HCT116 (cell line): ENCODE measurements around the gene MOK. TPM values are rescaled to one million over a fixed set of nuclear protein-coding genes. Genes with fewer than 3 reads are reported as not detected.

Experiments used
- ATAC-seq: fragments of 200-7000 bp; cut with Tn5 transposase; 2 replicates; pipeline ENCODE4 v1.9.1; 2020; ENCODE audit warnings: mild to moderate bottlenecking, moderate library complexity
- BruUV-seq: library from RNA; stranded (reverse); fragments of 400-500 nt; replicated peaks from 2 replicates; lab custom pipeline; 2021; lab: Mats Ljungman, UMichigan
- CTCF ChIA-PET: fragments of 300-600 bp; sonication (Branson Sonifier 250); formaldehyde crosslinking; loops from one replicate; lab custom pipeline; 2021; ENCODE audit warnings: antibody characterized with exemption; lab: Charles Lee
- POLR2A ChIA-PET: fragments of 300-600, 350-600 bp; sonication (Branson Sonifier 250); formaldehyde crosslinking; loops from one replicate; lab custom pipeline; 2021; ENCODE audit warnings: antibody characterized with exemption; lab: Charles Lee
- RAD21 ChIA-PET, 2 experiments: fragments of 300-600 bp; sonication (Branson Sonifier 250); formaldehyde crosslinking; loops; one replicate each; lab custom pipeline; 2023; ENCODE audit warnings: low total read pairs in 2 of 2; ENCODE audit not compliant: uncharacterized antibody in 2 of 2, unreplicated experiment in 2 of 2, low non-redundant PET in 1 of 2; lab: Charles Lee
- DNase-seq: peaks from one replicate; pipeline ENCODE4 v3.0.0-alpha.2; 2010; ENCODE audit warnings: low read depth, low spot score
- H2AFZ ChIP-seq: fragments of 200-600 bp; shearing (Covaris generic), sonication (generic); 2 replicates; pipeline ENCODE4 v1.6.1; 2017; ENCODE audit warnings: low read depth, mixed run types, mixed read lengths, antibody characterized with exemption, low read length; ENCODE audit not compliant: poor library complexity, severe bottlenecking
- H3K27ac ChIP-seq: 2 replicates; pipeline ENCODE4 v1.5.1; 2012; ENCODE audit warnings: low read depth, low read length
- H3K27me3 ChIP-seq: fragments of 200-600 bp; sonication (generic); 2 replicates; pipeline ENCODE4 v1.6.1; 2016; ENCODE audit warnings: mixed run types, low read length, mixed read lengths; ENCODE audit not compliant: insufficient read depth
- H3K36me3 ChIP-seq, 2 experiments: fragments of 200-500 bp in 1 of 2; fragments of 200-600 bp in 1 of 2; sonication (Bioruptor generic) in 1 of 2; sonication (generic) in 1 of 2; 2 replicates each; pipeline versions ENCODE4 v1.5.1 to v1.6.1; 2014 to 2016; ENCODE audit warnings: low read length in 2 of 2, inconsistent platforms in 1 of 2, mixed read lengths in 1 of 2, mixed run types in 1 of 2; ENCODE audit not compliant: insufficient read depth in 2 of 2, control insufficient read depth in 1 of 2
- H3K4me1 ChIP-seq, 2 experiments: fragments of 200-600 bp in 1 of 2; sonication (generic) in 1 of 2; 2 replicates each; pipeline versions ENCODE4 v1.5.1 to v1.6.1; 2012 to 2017; ENCODE audit warnings: low read length in 2 of 2, inconsistent platforms in 1 of 2, mild to moderate bottlenecking in 1 of 2, mixed read lengths in 1 of 2, mixed run types in 1 of 2, moderate library complexity in 1 of 2; ENCODE audit not compliant: insufficient read depth in 2 of 2, control insufficient read depth in 1 of 2
- H3K4me2 ChIP-seq: fragments of 200-600 bp; sonication (generic); 2 replicates; pipeline ENCODE4 v1.6.1; 2017; ENCODE audit warnings: mixed run types, low read length, mixed read lengths
- H3K4me3 ChIP-seq, 2 experiments: fragments of 200-600 bp in 1 of 2; sonication (generic) in 1 of 2; replicated peaks in 1 of 2; 2 replicates each; pipeline ENCODE4 v1.5.1; 2011 to 2016; ENCODE audit warnings: low read length in 2 of 2, control low read depth in 1 of 2, low read depth in 1 of 2, mild to moderate bottlenecking in 1 of 2, mixed read lengths in 1 of 2, mixed run types in 1 of 2
- H3K79me2 ChIP-seq: fragments of 200-600 bp; sonication (generic); 2 replicates; pipeline ENCODE4 v1.6.1; 2017; ENCODE audit warnings: mild to moderate bottlenecking, mixed run types, low read length, moderate library complexity, mixed read lengths; ENCODE audit not compliant: insufficient read depth
- H3K9ac ChIP-seq: fragments of 200-600 bp; sonication (generic); 2 replicates; pipeline ENCODE4 v1.6.1; 2016; ENCODE audit warnings: low read length, mixed read lengths
- H3K9me2 ChIP-seq: fragments of 200-600 bp; sonication (generic), shearing (Covaris generic); 2 replicates; pipeline ENCODE4 v1.6.1; 2017; ENCODE audit warnings: mixed run types, mild to moderate bottlenecking, moderate library complexity; ENCODE audit not compliant: insufficient read depth
- H3K9me3 ChIP-seq, 2 experiments: fragments of 200-500 bp in 1 of 2; fragments of 200-600 bp in 1 of 2; sonication (Bioruptor generic) in 1 of 2; sonication (generic) in 1 of 2; 2 replicates each; pipeline ENCODE4 v1.6.1; 2014 to 2017; ENCODE audit warnings: low read length in 2 of 2, mixed read lengths in 2 of 2, inconsistent platforms in 1 of 2, low read depth in 1 of 2, mild to moderate bottlenecking in 1 of 2, mixed run types in 1 of 2, moderate library complexity in 1 of 2; ENCODE audit not compliant: control insufficient read depth in 1 of 2, insufficient read depth in 1 of 2
- H4K20me1 ChIP-seq: fragments of 200-600 bp; sonication (generic), shearing (Covaris generic); 2 replicates; pipeline ENCODE4 v1.6.1; 2017; ENCODE audit warnings: mixed run types, mild to moderate bottlenecking, moderate library complexity; ENCODE audit not compliant: insufficient read depth
- CBX3 ChIP-seq: IDR thresholded peaks from 2 replicates; pipeline ENCODE4 v1.6.1; 2012; ENCODE audit warnings: low read depth
- CEBPB ChIP-seq: IDR thresholded peaks from 2 replicates; pipeline ENCODE4 v1.6.1; 2012; ENCODE audit warnings: low read depth
- EGR1 ChIP-seq: IDR thresholded peaks from 2 replicates; pipeline ENCODE4 v1.6.1; 2012; ENCODE audit warnings: low read depth
- ELF1 ChIP-seq: IDR thresholded peaks from 2 replicates; pipeline ENCODE4 v1.6.1; 2012; ENCODE audit warnings: low read depth, borderline replicate concordance
- EZH2 ChIP-seq: fragments of 200-600 bp; sonication (generic); IDR thresholded peaks from 2 replicates; pipeline ENCODE4 v1.6.1; 2017; ENCODE audit warnings: antibody characterized with exemption, mixed run types
- EZH2phosphoT487 ChIP-seq: fragments of 200-600 bp; IDR thresholded peaks from 2 replicates; pipeline ENCODE4 v1.6.1; 2018; ENCODE audit warnings: antibody characterized with exemption, borderline replicate concordance
- JUND ChIP-seq: IDR thresholded peaks from 2 replicates; pipeline ENCODE4 v1.6.1; 2012
- POLR2A ChIP-seq: IDR thresholded peaks from 2 replicates; pipeline ENCODE4 v1.7.0; 2011; ENCODE audit warnings: borderline replicate concordance; ENCODE audit not compliant: insufficient read depth, insufficient read length; ENCODE audit errors: extremely low read depth
- POLR2AphosphoS5 ChIP-seq: IDR thresholded peaks from 2 replicates; pipeline ENCODE4 v1.6.1; 2011; ENCODE audit warnings: mild to moderate bottlenecking, low read depth, low read length, moderate library complexity
- RAD21 ChIP-seq: IDR thresholded peaks from 2 replicates; pipeline ENCODE4 v1.6.1; 2012; ENCODE audit warnings: low read depth, mild to moderate bottlenecking
- SP1 ChIP-seq: IDR thresholded peaks from 2 replicates; pipeline ENCODE4 v1.6.1; 2012; ENCODE audit warnings: low read depth
- SRF ChIP-seq: IDR thresholded peaks from 2 replicates; pipeline ENCODE4 v1.6.1; 2012; ENCODE audit warnings: low read depth
- TCF7L2 ChIP-seq: IDR thresholded peaks from 2 replicates; pipeline ENCODE4 v1.7.0; 2011; ENCODE audit warnings: borderline replicate concordance, inconsistent platforms; ENCODE audit not compliant: insufficient read depth, insufficient read length; ENCODE audit errors: extremely low read depth
- ZFX ChIP-seq: fragments of 450-650 bp; IDR thresholded peaks from 2 replicates; pipeline ENCODE4 v1.6.1; 2017
- ZNF274 ChIP-seq: fragments of 200-500 bp; sonication (Bioruptor generic); IDR thresholded peaks from 2 replicates; pipeline ENCODE4 v1.6.1; 2014; ENCODE audit warnings: mild to moderate bottlenecking, low read depth, low read length, inconsistent platforms
- intact Hi-C: fragments of 100-400 bp; cut with micrococcal nuclease; formaldehyde crosslinking; loops from 2 replicates; pipeline ENCODE4 v1.10.0; 2022
- total RNA-seq: library from RNA; stranded (reverse); gene quantifications from one replicate; pipeline ENCODE4 v1.2.1, GENCODE V29; 2021; ENCODE audit not compliant: unreplicated experiment
- TF ChIP-seq, protein P1 (sequence below), 3 experiments: fragments of 200-600 bp in 1 of 3; sonication (generic) in 1 of 3; IDR thresholded peaks in 2 of 3; conservative IDR thresholded peaks in 1 of 3; 2 replicates each; pipeline ENCODE4 v1.5.1; 2012 to 2017; ENCODE audit warnings: low read depth in 2 of 3, low read length in 2 of 3, antibody characterized with exemption in 1 of 3, borderline replicate concordance in 1 of 3, control low read depth in 1 of 3, mild to moderate bottlenecking in 1 of 3, mixed read lengths in 1 of 3, mixed run types in 1 of 3, moderate library complexity in 1 of 3; ENCODE audit not compliant: insufficient read depth in 1 of 3
- TF ChIP-seq, protein P2 (sequence below): IDR thresholded peaks from 2 replicates; pipeline ENCODE4 v1.6.1; 2012
- TF ChIP-seq, protein P3 (sequence below): IDR thresholded peaks from 2 replicates; pipeline ENCODE4 v1.6.1; 2012; ENCODE audit warnings: low read depth
- TF ChIP-seq, protein P4 (sequence below): IDR thresholded peaks from 2 replicates; pipeline ENCODE4 v1.6.1; 2011; ENCODE audit warnings: mild to moderate bottlenecking, low read length, moderate library complexity; ENCODE audit not compliant: insufficient replicate concordance; ENCODE audit errors: extremely low read depth

The MOK gene
- total RNA-seq, 1 experiment from 2014 or later, result 9.4 TPM

DNA sequence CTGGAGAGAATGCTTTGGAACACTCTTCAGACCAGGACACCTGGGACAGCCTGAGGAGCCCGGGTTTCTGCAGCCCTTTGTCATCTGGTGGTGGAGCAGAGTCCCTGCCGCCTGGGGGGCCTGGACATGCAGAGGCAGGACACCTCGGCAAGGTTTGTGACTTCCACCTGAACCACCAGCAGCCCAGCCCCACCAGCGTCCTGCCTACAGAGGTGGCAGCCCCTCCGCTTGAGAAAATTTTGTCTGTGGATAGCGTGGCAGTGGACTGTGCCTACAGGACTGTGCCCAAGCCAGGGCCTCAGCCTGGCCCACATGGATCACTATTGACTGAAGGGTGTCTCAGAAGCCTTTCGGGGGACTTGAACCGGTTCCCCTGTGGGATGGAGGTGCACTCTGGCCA, 36.6 kb upstream of the MOK start:
- Histone ChIP-seq H3K9ac (no peak overlapping the region), H3K4me3 (no peak overlapping the region), H3K27me3 (no peaks in the 10 kb centered on the region), H4K20me1 (no peaks in the 10 kb centered on the region), H3K4me2 (no peak overlapping the region), H3K27ac (no peak overlapping the region), H3K79me2 (no peaks in the 10 kb centered on the region), H3K9me2 (no peaks in the 10 kb centered on the region), H2AFZ (no peak overlapping the region), H3K4me1 (no peaks in the 10 kb centered on the region), H3K36me3 (peaks cover 0 to 10% of the 10 kb centered on the region in 2 experiments; a peak in 3 of 4 replicates), H3K9me3 (no peaks in the 10 kb centered on the region)
- ChIA-PET RAD21 (no interaction called here), POLR2A (no interaction called here), CTCF (no interaction called here)
- TSS peak; percentile 30 for BruUV-seq
- no peak for ATAC-seq
- TF ChIP-seq CEBPB (no peak), EZH2 (no peak), RAD21 (no peak), ZFX (no peak), TCF7L2 (no peak), ELF1 (no peak), POLR2A (no peak), CBX3 (no peak), EZH2phosphoT487 (no peak), SP1 (no peak), EGR1 (no peak), JUND (no peak), POLR2AphosphoS5 (no peak), ZNF274 (no peak), SRF (no peak)
- TF ChIP-seq, protein P1, sequence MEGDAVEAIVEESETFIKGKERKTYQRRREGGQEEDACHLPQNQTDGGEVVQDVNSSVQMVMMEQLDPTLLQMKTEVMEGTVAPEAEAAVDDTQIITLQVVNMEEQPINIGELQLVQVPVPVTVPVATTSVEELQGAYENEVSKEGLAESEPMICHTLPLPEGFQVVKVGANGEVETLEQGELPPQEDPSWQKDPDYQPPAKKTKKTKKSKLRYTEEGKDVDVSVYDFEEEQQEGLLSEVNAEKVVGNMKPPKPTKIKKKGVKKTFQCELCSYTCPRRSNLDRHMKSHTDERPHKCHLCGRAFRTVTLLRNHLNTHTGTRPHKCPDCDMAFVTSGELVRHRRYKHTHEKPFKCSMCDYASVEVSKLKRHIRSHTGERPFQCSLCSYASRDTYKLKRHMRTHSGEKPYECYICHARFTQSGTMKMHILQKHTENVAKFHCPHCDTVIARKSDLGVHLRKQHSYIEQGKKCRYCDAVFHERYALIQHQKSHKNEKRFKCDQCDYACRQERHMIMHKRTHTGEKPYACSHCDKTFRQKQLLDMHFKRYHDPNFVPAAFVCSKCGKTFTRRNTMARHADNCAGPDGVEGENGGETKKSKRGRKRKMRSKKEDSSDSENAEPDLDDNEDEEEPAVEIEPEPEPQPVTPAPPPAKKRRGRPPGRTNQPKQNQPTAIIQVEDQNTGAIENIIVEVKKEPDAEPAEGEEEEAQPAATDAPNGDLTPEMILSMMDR (IDR thresholded peaks at IDR 0.05 in 2 of 3, conservative IDR thresholded peaks at IDR 0.05 in 1 of 3; ENCODE audit: borderline replicate concordance in 1 of 3, insufficient read depth in 1 of 3, low read depth in 2 of 3, low read length in 2 of 3), result no peak
- TF ChIP-seq, protein P2, sequence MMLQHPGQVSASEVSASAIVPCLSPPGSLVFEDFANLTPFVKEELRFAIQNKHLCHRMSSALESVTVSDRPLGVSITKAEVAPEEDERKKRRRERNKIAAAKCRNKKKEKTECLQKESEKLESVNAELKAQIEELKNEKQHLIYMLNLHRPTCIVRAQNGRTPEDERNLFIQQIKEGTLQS, result no peak
- TF ChIP-seq, protein P3, sequence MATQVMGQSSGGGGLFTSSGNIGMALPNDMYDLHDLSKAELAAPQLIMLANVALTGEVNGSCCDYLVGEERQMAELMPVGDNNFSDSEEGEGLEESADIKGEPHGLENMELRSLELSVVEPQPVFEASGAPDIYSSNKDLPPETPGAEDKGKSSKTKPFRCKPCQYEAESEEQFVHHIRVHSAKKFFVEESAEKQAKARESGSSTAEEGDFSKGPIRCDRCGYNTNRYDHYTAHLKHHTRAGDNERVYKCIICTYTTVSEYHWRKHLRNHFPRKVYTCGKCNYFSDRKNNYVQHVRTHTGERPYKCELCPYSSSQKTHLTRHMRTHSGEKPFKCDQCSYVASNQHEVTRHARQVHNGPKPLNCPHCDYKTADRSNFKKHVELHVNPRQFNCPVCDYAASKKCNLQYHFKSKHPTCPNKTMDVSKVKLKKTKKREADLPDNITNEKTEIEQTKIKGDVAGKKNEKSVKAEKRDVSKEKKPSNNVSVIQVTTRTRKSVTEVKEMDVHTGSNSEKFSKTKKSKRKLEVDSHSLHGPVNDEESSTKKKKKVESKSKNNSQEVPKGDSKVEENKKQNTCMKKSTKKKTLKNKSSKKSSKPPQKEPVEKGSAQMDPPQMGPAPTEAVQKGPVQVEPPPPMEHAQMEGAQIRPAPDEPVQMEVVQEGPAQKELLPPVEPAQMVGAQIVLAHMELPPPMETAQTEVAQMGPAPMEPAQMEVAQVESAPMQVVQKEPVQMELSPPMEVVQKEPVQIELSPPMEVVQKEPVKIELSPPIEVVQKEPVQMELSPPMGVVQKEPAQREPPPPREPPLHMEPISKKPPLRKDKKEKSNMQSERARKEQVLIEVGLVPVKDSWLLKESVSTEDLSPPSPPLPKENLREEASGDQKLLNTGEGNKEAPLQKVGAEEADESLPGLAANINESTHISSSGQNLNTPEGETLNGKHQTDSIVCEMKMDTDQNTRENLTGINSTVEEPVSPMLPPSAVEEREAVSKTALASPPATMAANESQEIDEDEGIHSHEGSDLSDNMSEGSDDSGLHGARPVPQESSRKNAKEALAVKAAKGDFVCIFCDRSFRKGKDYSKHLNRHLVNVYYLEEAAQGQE, result no peak
- TF ChIP-seq, protein P4, sequence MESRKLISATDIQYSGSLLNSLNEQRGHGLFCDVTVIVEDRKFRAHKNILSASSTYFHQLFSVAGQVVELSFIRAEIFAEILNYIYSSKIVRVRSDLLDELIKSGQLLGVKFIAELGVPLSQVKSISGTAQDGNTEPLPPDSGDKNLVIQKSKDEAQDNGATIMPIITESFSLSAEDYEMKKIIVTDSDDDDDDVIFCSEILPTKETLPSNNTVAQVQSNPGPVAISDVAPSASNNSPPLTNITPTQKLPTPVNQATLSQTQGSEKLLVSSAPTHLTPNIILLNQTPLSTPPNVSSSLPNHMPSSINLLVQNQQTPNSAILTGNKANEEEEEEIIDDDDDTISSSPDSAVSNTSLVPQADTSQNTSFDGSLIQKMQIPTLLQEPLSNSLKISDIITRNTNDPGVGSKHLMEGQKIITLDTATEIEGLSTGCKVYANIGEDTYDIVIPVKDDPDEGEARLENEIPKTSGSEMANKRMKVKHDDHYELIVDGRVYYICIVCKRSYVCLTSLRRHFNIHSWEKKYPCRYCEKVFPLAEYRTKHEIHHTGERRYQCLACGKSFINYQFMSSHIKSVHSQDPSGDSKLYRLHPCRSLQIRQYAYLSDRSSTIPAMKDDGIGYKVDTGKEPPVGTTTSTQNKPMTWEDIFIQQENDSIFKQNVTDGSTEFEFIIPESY, result no peak
- intact Hi-C loops, result no loop called here
- DNase-seq, result no peak
